Cardiac fibroblast (primary cell): Measurements from ENCODE around the gene CDK10.

Experiments used
- DNase-seq, 2 donors: peaks; one replicate each; pipeline versions ENCODE4 v3.0.0 to v3.0.0-alpha.2; 2010; ENCODE audit warnings: low read depth in 2 of 2
- H3K4me3 ChIP-seq, 2 donors: replicated peaks in 1 of 2; 1 replicate in 1 of 2; 2 replicates in 1 of 2; pipeline ENCODE4 v1.5.1; 2011; ENCODE audit warnings: low read depth in 2 of 2, low read length in 2 of 2, mild to moderate bottlenecking in 2 of 2, moderate library complexity in 1 of 2
- TF ChIP-seq, protein P1 (sequence below): IDR thresholded peaks from one replicate; pipeline ENCODE4 v1.5.1; 2011; ENCODE audit warnings: low read depth, mild to moderate bottlenecking, low read length, inconsistent platforms

CDK10 gene

GRCh38 chr16:89730610-89731234, 44.2 kb downstream of the CDK10 start:
- no peak for DNase-seq
- TF ChIP-seq, protein P1, sequence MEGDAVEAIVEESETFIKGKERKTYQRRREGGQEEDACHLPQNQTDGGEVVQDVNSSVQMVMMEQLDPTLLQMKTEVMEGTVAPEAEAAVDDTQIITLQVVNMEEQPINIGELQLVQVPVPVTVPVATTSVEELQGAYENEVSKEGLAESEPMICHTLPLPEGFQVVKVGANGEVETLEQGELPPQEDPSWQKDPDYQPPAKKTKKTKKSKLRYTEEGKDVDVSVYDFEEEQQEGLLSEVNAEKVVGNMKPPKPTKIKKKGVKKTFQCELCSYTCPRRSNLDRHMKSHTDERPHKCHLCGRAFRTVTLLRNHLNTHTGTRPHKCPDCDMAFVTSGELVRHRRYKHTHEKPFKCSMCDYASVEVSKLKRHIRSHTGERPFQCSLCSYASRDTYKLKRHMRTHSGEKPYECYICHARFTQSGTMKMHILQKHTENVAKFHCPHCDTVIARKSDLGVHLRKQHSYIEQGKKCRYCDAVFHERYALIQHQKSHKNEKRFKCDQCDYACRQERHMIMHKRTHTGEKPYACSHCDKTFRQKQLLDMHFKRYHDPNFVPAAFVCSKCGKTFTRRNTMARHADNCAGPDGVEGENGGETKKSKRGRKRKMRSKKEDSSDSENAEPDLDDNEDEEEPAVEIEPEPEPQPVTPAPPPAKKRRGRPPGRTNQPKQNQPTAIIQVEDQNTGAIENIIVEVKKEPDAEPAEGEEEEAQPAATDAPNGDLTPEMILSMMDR: no peak
- no peak overlapping the region for H3K4me3 ChIP-seq

GRCh38 chr16:89732142-89732917, 45.8 kb downstream of the CDK10 start:
- no peak overlapping the region for H3K4me3 ChIP-seq
- TF ChIP-seq, protein P1: no peak

DNA sequence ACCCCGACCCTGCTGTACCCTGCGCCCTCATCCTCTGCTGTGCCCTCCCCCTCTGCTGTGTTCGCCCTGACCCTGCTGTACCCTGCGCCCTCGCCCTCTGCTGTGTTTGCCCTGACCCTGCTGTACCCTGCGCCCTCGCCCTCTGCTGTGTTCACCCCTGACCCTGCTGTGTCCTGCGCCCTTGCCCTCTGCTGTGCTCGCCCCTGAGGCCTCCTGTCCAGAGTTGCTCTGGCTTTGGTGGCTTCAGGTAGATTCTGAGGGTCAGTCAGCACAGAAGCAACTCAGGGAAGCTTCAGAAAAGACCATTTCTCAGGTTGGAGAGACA, 46.4 kb downstream of the CDK10 start:
- TF ChIP-seq, protein P1: no peak
- H3K4me3 ChIP-seq: no peak overlapping the region
- no peak for DNase-seq

More at GRCh38 chr16:89732142-89732917, 45.8 kb downstream of the CDK10 start:
- DNase-seq: no peak

DNA sequence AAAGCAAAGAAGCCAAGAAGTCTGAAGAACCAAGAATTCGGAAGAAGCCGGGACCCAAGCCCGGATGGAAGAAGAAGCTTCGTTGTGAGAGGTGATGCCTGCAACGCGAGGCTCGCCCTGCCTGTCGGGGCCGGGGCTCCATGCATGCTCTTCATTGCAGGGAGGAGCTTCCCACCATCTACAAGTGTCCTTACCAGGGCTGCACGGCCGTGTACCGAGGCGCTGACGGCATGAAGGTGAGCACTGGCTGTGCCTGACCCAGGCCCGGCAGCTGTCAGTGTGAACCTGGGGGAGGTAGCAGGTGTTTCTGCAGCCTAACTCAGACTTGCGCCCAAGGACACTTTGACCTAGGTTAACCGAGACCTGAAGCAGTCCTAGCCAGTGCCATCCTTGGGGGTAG, 46.8 kb downstream of the CDK10 start:
- H3K4me3 ChIP-seq: no peak overlapping the region
- TF ChIP-seq, protein P1: no peak
- no peak for DNase-seq

DNA sequence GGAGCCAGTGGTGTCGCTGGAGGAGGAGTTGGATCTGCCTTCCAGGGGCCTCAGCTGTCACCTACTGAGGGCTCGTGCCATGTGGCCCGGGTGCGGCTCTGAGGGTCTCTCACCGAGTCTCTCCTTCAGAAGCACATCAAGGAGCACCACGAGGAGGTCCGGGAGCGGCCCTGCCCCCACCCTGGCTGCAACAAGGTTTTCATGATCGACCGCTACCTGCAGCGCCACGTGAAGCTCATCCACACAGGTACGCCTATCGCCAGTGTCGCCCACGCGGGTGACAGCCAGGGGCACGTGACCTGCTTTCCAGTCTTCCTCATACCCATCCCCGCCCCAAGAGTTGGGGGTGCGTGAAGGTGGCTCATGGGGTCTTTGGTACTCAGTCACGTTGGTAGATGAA, 47.3 kb downstream of the CDK10 start:
- no peak overlapping the region for H3K4me3 ChIP-seq
- TF ChIP-seq, protein P1: no peak
- no peak for DNase-seq

DNA sequence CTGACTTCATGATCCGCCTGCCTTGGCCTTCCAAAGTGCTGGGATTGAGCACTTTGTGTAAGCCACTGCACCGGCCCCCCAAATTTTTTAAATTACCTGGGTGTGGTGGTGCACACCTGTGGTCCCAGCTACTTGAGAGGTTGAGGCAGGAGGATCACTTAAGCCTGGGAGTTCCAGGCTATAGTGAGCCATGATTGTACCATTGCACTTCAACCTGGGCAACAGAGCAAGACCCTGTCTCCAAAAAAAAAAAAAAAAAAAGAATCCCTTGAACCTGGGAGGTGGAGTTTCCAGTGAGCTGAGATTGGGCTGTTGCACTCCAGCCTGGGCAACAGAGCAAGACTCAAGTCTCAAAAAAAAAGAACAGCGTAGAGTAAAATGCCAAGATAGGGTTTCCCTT, 50.1 kb downstream of the CDK10 start:
- no peak for DNase-seq
- TF ChIP-seq, protein P1: no peak
- H3K4me3 ChIP-seq: no peak overlapping the region
